Measurements from ENCODE around the gene PIH1D1. TPM values are rescaled to one million over a fixed set of nuclear protein-coding genes. Genes with fewer than 3 reads are reported as not detected.

PIH1D1 gene
- total RNA-seq, 1 experiment from 2014 or later = 146 TPM

DNA sequence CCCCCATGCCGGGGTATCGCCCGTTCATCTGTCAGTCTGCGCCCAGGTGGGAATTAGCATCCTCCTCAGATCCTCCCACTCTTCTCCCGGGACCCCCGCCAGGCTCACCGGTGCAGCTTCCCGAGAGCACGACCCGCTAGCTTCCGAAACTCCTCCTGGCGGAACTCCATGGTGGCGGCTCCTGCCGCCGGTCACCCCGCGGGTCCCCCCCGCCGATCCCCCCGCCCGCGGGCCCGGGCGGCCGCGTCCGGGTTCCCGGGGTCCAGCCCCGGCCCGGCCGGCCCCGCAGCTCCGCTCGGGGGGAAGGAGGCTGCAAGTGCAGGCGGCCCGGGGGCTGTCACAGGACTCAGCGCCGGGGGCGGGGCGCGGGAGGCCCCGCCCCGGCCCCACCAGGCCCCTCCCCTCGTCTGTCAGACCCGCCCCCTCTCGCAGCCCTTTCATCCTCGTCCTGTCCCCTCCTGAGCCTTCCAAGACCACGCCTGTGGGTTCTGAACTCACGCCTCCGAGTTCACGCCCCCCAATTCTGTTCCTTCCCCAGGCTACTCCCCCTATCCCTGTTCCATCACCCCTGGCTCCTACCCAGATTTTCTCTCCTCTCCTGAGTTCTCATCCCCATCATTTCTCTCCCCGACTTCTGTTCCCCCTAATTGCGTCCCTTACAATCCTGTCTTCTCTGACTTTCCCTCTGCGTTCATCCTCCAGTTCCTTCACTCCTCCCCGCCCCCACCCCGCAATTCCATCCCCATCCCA lies 10.2 kb downstream of the PIH1D1 start, which contains the start of gene SLC17A7:
Gene SLC17A7 (minus strand): TSS at position 318 of the 750 bp plus-strand sequence. CDS start 148 bp downstream, at position 170.
- in situ Hi-C loops (cut with HindIII; ENCODE audit: low pct_unique_long_range_greater_than_20kb, low sequenced_read_pairs) = no loop called here
- DNase-seq (ENCODE audit: low read depth) = no peak

DNA sequence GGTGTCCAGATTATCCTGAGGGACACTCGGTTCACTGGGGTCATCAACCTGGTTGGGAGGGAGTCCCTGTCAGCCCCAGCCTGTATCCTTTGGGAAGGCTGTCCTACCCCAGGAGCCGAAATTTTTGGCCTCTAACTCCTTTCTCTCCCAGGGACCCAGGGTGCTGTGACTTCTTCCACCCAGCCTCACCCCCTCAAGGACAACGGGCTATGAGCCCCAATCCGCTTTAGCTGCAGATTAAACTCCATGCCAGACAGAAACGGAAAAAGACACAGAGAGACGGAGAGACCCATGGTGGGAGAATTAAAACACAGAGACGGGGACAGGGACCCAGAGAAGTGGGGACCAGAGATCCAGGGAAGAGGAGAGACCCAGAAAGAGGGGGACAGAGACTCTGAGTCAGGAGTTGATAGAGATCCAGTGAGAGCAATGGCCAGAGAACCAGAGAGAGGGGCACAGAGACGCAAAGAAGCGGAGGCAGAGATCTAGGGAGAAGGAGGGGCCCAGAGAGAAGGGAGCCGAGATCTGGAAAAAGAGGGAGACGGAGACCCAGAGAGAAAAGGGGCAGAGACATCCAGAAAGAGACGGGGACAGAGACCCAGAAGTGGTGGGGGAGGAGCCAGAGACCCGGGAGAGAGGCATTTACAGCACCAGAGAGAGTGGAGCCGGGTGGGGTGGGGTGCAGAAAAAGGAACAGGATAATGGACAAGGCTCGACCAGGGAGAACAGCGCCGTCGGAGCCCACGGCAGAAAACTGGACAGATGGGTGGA lies 11.0 kb downstream of the PIH1D1 start:
- DNase-seq (ENCODE audit: low read depth) = no peak
- in situ Hi-C loops (cut with HindIII; ENCODE audit: low pct_unique_long_range_greater_than_20kb, low sequenced_read_pairs) = no loop called here

DNA sequence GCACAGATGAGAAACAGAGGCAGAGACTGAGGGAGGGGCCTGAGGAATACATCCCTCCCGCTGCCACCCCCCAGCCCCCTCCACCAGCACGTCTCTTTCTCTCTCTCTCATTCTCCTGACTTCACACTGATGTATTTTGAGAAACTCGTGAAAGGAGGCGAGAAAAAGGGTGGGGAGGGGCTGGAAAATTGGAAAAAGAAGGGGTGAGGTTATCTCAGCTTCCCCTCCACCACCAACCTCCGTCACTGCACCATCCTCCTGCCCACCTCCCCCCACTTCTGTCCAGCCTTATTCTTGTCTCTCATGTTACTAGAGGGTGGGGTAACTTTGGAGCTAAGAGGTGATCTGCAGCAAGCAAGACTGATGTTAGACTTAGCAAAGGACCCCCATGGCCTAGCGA lies 11.8 kb downstream of the PIH1D1 start:
- DNase-seq (ENCODE audit: low read depth) = no peak
- in situ Hi-C loops (cut with HindIII; ENCODE audit: low pct_unique_long_range_greater_than_20kb, low sequenced_read_pairs) = no loop called here

DNA sequence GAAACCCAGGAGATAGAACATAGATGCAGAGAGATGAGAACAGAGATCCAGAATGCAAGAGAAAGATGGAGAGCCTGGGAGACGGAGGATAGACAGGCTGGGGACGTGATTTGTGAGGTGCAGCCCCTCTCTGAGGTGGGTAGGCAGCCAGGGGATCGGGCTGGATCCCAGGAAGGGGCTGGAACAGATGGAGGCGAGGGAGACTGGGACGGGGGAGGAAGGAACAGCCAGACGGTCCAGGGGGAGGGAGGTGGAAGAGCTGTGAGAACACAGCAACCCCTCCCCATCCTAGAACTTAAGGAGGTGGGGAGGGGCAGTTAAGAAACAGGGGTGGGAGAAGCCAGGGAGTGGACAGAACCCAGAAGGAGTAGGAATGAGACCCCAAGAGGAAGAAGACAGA lies 13.4 kb downstream of the PIH1D1 start:
- in situ Hi-C loops (cut with HindIII; ENCODE audit: low pct_unique_long_range_greater_than_20kb, low sequenced_read_pairs) = no loop called here
- no peak for DNase-seq (ENCODE audit: low read depth)

DNA sequence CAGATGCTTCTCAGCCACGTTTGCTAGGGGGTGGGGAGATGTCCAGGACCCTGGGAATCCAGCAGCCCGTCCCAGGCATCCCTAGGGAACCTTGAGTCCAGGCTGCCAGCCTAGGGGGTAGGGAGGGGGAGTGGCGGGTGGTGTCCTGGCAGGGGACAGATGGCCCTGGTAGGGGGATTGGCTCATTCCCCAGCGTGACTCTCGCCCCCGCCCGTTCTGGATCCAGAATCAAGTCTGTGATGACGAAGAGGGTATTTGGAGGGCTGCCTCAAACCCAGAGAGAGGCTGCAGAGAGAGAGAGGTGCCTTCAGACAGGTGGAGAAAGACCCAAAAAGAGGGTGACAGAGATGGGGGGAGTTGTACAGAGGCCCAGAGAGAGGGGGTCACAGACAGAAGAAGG lies 14.4 kb downstream of the PIH1D1 start:
- in situ Hi-C loops (cut with HindIII; ENCODE audit: low pct_unique_long_range_greater_than_20kb, low sequenced_read_pairs) = no loop called here
- no peak for DNase-seq (ENCODE audit: low read depth)

DNA sequence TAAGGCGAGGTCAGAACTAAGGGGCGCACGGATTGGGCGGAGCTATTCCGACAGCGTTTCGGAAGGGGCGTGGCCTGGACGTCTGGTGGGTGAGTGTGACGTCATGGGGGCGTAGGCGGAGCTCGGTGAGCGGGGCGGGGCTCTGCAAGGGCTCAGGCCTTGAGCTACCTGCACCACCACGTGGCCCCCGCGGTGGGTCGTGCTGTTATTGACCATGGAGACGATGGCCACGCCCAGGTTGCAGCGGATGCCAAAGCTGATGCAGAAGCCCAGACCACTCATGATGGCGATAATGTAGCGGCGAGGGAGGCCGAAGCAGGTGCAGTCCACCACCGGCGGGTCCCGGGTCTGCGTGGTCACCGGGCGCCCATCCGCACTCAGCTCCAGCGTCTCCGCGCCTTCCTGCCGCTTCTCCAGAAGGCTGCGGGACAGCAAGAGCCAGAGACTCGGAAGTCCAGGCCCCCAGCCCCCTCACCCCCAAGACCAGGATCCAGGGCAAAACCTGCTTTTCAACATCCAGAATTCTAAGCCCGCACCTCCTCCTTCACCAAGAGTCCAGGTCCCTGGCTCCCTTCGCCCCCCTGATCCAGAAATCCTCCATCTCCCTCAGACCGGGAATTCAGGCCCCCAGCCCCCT lies 15.1 kb downstream of the PIH1D1 start:
- in situ Hi-C loops (cut with HindIII; ENCODE audit: low pct_unique_long_range_greater_than_20kb, low sequenced_read_pairs) = no loop called here
- no peak for DNase-seq (ENCODE audit: low read depth)

DNA sequence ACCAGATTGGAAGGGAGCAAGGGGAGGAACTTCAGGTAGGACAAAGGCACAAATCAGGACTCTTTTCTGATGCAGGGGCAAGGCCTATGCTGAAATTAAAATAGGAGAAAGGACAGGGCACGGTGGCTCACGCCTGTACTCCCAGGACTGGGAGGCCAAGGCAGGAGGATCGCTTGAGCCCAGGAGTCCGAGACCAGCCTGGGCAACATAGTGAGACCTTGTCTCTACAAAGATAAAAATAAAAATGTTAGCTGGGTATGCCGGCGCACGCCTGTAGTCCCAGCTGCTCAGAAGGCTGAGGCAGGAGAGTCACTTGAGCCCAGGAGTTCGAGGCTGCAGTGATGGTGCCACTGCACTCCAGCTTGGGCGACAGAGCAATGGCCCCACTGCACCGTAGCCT lies 15.9 kb downstream of the PIH1D1 start:
- DNase-seq (ENCODE audit: low read depth) = no peak
- in situ Hi-C loops (cut with HindIII; ENCODE audit: low pct_unique_long_range_greater_than_20kb, low sequenced_read_pairs) = no loop called here

DNA sequence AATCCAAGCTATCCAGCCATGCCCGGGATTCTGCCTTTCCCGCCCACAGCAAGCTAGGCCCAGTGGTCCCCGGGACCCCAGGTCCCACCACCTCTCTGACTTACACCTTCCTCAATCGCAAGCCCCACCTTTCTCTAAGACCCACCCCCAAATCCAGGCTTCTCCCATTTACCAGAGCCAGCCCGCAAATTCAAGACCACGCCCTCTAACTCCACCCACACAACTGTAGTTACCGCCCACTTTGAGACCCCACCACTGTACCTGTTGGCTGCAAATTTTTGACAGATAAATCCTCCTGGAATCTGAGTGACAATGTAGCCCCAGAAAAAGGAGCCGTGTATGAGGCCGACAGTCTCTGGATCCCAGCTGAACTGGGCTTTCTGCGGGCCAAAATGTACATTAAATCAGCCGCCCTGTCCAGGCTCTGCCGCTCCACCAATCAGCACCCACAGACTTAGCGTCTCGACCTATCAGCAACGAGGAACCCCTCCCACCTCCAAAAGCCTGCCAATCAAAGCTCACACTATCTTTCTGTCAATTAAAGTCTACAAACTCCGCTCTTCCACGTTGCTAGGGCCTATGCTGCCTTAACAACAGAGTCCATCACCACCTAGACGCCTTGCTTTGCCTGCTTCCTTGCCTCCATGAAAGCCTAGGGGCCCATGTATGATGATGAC lies 16.6 kb downstream of the PIH1D1 start:
- in situ Hi-C loops (cut with HindIII; ENCODE audit: low pct_unique_long_range_greater_than_20kb, low sequenced_read_pairs) = no loop called here

DNA sequence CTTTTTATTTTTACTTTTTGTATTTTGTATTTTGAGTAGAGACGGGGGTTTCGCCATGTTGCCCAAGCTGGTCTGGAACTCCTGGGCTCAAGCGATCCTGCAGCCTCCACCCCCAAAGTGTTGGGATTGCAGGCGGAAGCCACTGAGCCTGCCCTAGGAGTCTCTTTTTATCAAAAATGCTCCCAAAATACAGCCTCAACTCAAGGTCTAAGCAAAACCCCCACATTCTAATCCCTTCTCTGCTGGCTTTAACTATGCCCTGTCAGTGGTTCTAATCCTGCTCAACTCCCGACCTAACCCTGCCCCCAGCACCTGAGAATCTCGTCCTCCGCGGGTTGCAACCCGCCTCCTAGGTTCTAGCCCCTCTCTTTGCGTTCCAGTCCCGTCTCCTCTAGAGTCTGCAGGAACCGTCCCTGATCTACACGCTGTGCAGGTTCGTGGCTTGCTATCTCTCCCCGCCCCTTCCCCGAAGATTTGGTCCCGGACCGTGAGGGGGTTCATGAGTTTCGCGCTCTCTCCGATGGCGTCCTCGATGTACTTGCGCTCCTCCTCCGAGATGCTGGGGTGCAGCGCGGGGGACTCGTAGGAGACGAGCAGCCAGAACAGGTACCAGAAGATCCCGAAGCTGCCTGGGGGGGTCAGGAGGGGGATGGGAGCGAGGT lies 18.2 kb downstream of the PIH1D1 start:
- DNase-seq (ENCODE audit: low read depth) = no peak
- in situ Hi-C loops (cut with HindIII; ENCODE audit: low pct_unique_long_range_greater_than_20kb, low sequenced_read_pairs) = no loop called here

More for the DNA sequence above, 16.6 kb downstream of the PIH1D1 start:
- DNase-seq (ENCODE audit: low read depth) = no peak

DNA sequence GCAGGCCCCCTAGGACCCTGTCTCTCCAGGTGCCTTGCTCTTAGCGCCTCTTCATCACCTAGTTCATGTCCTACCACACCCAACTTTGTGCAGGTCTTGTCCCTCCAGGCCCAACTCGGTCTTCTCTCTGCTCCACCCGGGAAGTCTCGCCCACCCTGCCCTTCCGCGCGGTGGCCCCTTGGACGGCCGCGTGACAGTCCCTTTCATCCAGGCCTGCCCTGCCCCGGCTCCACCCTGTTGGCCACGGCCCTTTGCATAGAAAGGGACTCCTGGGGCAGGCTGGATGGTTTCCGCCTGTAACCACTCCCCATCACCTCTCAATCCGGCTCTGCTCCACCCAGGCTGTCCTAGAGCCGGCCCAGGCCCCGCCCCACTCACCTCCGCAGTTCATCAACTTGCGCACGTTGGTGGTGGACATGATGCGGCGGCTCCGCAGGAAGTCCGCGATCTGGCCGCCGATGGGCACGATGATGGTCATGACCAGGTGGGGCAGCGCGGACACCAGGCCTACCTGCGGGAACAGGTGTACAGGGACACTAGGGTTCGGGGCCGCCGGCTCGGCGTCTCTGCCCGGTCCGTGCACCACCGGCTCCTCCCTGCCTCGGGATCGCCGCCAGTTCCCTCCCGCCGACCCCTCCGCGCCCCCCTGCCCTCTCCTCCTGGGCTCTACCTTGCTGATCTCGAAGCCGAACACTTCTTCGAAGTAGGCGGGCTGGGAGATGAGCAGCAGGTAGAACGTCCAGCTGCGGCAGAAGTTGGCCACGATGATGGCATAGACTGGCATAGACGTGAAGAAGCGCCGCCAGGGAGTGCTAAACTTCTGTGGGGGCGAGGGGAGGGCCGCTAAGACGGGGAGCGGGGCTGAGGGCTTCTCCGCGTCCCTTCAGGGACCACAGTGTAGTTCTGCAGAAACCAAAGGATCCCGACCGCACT lies 19.2 kb downstream of the PIH1D1 start:
- DNase-seq (ENCODE audit: low read depth) = no peak
- in situ Hi-C loops (cut with HindIII; ENCODE audit: low pct_unique_long_range_greater_than_20kb, low sequenced_read_pairs) = no loop called here

DNA sequence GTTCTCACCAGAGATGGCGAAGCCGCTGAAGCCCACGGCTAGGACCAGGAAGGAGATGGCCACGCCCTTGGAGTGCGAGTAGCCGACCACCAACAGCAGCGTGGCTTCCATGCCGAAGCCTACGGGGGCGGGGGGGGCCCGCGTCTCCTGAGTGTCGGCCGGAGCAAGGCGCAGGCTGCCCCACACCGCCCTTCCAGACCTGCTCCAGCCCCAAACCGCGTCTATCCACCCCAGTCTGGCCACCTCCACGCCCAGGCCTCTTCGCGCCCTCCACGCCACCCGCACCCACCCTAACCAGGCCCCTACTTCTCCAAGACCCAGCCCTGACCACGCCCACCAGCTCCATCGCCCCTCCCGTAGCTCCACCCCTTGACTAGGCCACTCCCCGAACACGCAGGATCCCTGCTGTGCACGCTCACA lies 20.3 kb downstream of the PIH1D1 start:
- in situ Hi-C loops (cut with HindIII; ENCODE audit: low pct_unique_long_range_greater_than_20kb, low sequenced_read_pairs) = no loop called here
- no peak for DNase-seq (ENCODE audit: low read depth)

DNA sequence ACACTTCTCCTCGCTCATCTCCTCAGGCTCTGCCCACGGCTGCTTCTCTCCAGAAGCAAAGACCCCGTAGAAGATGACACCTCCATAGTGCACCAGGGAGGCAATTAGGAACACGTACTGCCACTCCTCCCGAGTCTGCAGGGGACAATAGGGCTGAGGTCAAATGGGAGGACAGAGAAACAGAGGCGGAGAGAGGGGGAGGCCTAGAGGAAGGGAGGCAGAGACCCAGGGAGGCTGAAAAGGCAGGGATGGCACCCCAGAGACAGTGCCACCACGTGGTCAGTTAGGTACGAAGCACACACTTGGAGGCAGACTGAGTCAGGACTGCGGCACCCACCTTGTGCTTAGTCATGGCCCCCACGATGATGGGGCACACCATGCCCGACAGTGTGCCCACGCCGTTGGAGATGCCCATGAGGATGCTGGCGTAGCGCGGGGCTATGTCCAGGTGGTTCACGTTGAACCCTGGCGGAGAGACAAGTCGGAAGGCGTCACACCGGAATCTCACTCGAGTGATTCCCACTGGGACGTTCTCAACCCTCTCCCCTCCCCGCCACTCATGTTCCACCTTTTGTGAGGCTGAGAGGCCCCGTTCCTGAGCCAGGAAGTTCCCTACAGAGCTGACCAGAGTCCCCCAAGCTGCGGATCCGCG lies 20.8 kb downstream of the PIH1D1 start:
- in situ Hi-C loops (cut with HindIII; ENCODE audit: low pct_unique_long_range_greater_than_20kb, low sequenced_read_pairs) = no loop called here
- DNase-seq (ENCODE audit: low read depth) = no peak

DNA sequence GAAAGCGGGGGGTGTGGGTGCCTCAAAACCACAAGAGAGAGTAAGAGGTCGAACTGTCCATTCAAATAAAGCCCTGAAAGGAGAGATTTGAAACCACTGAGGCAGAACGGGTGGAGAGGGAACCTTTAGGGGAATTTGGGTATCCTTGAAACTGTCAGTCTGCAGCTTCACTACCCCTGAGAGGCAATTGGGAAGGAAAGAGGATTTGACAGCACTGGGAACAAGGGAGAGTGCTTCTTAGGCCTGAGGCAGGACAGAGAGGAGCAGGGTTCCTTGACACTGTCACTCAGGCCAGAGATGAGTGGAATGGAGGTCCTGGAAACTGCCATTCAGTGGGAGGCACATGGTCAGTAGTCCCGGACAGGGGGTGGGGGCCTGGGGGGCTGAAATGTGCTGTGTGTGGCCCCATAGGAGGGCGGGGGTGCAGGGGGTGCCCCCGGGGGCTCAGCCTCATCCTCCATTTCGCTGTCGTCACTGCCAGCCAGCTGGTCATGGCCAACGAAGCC lies 21.4 kb downstream of the PIH1D1 start:
- in situ Hi-C loops (cut with HindIII; ENCODE audit: low pct_unique_long_range_greater_than_20kb, low sequenced_read_pairs) = no loop called here
- no peak for DNase-seq (ENCODE audit: low read depth)

DNA sequence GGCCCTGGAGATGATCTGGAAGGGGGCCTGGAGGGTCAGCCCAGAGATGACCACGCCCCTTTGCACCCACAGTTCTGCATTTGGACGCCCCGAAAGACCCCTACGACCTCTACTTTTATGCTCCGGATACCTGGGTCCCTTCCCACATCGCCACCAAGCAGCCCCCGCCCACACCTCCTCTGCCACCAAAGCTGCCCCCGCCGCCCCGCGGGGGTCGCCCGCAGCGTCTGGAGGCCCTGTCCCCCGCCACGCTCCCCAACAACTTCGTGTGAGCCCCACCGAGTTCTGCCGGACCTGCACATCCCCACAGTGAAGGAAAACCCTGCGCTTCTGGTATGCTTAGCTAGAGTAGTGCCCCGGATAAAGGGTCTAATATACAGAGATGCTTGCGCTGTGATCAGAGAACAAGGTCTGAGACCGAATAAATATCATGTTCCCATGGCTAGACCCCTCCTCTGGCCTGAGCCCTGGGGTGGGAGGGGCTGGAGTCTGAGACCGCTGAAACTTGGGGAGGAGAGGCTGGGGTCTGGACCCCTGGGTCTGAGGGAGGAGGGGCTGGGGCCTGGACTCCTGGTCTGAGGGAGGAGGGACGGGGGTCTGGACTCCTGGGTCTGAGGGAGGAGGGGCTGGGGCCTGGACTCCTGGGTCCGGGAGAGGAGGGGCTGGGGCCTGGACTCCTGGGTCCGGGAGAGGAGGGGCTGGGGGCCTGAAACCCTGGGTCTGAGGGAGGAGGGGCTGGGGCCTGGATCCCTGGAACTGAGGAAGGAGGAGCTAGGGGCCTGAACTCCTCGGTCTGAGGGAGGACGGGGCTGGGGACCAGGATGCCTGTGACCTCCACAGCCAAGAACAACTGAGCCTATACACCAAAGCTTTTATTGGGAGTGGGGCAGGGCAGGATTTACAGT lies 22.8 kb downstream of the PIH1D1 start:
- no peak for DNase-seq (ENCODE audit: low read depth)
- in situ Hi-C loops (cut with HindIII; ENCODE audit: low pct_unique_long_range_greater_than_20kb, low sequenced_read_pairs) = no loop called here

DNA sequence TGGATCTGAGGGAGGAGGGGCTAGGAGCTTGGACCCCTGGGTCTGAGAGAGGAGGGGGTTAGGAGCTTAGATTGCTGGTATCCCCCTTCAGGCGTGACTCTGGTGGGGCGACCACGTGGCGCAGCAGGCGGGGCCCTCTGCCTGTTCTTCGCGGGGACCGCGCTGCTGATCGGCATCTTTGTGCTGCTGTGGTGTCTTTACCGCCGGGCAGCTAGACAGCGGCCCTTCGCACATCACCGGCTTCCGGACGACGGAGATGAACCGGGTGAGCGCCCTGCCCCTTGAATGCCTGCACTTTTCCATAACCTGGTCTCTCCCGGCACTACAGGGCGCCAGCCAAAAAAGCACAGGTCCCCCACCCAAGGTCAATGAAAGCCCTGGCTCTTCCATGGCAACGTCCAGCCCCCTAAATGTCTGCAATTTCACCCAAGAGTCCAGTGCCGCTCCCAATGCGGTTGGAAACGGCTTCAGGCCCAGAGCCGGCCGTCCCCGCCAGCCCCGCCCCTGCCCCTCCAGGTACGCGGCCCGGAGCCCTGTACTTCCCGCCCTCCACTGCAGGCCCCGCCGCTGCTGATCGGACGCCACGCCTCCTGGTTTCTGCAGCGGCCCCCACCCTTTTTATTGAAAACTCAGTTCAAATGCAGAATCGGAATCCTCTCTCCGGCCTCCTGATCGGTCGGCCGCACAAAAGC lies 23.6 kb downstream of the PIH1D1 start:
- no peak for DNase-seq (ENCODE audit: low read depth)
- in situ Hi-C loops (cut with HindIII; ENCODE audit: low pct_unique_long_range_greater_than_20kb, low sequenced_read_pairs) = no loop called here

All from Caki2 (cell line).